GM18508 (cell line): ENCODE data around the gene MAGEF1.

Experiments
- ATAC-seq: cut with Tn5 transposase; IDR thresholded peaks from one replicate; pipeline ENCODE4 v1.9.1; 2021; ENCODE audit warnings: moderate number of reproducible peaks; ENCODE audit not compliant: insufficient read depth, unreplicated experiment

The MAGEF1 gene

DNA sequence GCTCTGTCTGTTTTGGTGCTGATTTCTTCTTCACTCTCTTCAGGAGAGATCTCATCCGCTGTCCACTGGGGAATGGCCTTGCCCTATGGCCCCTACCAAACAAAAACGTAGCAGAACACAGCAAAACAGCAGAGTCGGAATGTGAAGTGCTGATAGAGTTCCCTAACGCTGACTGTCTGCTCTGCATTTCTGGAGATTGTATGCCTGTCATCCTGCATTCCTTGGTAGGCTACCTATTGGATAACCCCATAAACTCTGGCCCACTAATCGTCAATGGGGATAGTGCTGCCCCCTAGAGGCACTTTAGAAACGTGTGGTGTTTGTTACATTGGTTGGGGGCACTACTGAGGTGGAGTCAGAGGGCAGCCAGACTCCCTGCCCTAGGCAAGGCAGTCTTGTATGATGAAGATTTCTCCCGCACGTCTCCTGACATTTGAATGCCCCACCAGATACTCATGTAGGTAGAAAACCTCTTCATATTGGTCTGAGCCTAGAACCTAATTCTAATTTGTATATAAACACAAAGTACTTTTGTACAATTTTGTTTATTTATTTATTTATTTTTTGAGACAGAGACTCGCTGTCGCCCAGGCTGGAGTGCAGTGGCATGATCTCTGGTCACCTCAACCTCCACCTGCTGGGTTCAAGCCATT, 15.6 kb upstream of the MAGEF1 start:
- no peak for ATAC-seq

DNA sequence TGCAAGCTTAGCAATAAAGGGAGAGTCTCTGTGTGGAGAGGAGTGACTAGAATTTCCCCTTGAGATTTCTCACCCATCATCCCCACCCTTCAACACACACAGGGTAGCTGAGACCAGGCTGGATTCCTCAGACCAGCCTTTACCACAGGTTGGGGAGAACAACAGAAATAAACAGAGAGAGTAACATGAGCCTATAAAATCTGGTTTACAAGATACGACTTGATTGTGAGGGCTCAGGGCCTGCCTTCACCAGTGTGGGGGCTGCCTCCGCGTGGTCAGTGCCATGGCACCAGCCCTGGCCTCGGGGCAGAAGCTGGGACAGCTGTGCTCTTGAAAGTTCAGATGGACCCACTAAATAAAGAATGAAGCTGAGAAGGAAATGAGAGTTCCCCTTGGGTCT, 14.6 kb upstream of the MAGEF1 start:
- no peak for ATAC-seq

DNA sequence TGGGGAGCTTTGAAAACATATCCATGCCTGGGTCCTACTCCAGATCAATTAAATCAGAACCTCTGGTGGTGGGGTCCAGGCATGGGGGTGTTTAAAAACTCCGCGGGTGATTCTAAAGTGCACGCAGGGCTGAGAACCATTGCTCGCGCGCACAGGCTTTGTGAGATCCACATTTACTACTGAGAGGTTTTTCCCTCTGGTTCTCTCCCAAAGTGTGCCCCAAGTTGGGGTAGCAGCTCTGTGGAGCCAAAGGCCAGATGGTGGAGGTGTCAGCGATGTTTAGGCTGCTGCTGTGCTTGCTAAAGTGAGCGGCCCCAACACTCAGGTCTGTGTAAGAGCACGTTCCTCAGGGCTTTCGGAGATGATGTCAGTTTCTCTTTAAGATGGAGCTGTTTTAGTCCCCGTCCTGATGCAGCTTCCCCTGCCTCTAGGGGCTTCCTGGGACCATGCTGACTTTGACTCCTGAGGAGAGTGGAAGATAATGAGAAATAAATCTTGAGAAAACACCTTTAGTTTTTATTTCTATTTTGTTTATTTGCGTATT, 13.4 kb upstream of the MAGEF1 start:
- ATAC-seq, result no peak

DNA sequence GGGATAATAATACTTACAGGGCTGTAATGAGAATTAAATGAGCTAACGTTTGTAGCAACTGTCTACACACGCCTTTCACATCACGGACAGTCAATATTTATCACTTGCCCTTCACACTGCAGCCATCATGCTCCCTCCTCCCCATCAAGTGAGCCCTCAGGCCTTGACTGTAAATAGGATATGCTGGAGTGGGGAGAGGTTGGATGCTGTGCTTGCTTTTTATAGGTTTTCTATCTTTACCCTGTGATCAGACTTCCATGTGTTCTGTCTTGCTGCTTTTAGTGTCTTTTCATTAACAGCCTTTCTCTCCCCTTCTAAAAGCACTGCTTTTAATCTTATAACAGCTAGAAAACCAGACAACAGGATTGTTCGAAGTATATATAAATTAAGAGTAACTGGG, 12.8 kb upstream of the MAGEF1 start:
- no peak for ATAC-seq

DNA sequence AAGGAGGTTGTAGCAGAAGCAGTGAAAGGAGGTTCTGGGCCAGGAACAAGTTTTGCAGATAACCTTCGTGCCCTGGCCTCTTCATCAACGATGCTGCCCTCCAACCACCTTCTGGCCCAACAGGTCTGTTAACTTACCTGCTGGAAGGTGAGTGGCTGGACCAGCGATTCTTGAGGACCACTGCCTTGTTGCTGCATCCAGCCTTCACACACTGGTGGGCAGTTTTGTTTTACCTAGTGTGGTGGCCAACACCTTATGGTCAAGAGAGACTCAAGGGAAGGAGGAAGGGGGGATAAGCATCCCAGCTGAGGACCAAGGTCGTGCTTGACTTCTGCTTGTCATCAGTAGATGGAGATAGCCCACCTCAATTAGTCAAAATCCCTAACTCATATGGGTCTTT, 7.8 kb upstream of the MAGEF1 start:
- no peak for ATAC-seq

DNA sequence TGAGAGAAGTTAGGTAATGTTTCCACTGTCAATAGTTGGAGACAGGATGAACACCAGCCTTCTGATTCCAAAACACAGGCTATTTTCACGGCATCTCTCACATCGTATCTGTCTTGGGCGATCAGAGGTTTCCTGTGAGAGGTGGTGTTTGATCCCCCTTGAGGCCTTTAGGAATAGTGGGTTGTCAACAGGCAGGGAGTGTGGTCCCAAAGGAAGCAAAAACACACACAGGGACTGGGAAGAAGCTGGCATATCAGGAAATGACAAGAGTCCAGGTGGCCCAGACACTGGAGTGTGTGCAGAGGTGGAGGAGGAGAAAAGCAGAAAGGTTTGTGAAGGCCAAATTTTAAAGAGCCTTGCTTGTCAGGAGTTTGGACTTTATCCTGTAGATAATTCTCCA, 6.6 kb upstream of the MAGEF1 start:
- ATAC-seq, result no peak

DNA sequence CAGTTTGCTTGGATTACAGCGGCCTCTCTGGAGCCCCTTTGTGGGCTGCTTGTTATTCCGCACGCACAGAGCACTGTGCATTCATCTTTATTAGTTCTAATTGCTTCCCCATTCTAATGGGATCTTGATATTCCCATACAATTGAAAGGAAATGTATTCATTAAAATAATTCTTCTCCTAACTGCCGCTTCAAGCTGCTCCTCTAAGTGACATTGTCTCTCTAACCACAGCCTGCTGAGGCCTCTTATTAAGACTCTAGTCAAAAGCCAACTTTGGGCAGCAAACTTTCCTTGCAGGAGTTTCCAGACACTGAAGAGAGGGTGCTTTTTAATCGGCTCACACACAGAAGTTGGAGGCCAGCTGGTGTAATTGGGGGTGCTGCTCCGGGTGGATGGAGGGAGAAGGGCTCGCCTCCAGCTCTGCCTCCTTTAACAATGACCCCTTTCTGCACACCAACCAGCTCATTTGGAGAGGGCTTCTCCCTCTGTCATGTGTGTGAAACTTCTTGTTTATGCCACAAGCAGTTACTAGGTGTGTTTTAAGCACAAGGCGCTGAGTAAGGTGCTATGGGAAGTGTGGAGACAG, 5.6 kb upstream of the MAGEF1 start:
- no peak for ATAC-seq

DNA sequence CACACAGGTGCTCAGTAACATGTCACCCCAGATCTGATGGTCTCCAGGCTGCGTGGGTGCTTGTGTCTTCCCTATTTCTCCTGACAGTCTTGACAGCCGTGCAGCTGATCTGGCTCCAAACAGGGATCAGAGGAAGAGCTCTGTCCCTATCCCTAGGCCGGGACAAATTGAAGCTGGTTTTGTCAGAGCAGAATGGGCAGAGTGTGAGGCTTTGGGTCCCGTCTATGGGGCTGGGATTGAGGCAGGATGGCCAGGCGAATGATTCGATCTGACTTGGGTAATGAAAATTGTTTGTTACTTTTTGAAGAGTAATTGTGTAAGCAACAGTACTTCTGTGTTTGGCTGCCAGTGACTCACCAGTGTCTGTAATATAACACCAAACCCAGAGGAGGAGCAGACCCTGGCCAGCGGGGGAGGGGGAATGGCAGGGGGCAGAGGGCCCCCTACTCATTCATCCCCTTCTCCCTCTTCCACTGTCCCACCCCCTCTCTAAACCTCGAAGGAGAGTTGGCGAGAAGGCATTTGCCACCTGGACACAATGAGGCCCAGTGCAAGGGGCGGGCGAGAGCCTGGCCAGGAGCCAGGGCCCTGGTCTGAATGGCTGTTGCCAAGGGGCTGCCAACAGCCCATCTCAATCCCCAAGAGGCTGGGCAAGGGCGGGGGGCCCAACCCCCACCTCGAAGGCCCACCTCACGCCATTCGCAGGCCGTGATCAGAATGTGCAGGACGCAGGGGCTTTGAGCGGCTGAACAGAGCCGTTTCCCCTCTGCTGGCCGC, 4.9 kb upstream of the MAGEF1 start:
- ATAC-seq, result no peak

DNA sequence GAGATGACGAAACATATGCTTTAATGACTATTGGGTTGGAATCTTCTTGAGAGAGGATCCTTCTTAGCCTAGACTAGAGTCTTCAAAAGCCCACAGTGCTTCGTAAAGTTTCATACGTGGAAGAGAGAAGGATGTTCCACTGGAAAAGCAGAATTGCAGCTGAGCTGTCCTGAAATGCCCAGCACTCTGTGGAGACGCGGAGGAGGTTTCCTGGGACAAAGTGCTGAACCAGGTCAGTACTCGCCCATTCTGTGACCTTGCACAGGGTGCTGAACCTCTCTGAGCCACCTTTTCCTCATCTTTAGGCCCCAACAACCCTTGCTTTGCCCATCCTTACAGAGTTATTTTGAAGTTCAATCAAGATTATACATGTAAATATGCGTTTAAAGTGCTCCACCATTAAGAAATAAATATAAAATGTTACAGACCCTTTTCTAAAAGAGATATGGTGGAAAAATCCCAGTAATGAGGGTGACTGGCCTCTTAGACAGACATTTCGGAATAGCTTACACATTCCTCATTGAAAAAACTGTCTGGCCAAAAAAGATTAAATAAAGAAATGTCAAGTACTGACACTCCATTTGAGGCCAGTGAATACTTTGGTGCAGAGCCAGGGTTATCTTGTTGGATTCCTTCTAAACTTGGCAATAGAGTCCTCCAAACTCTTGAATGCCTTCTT, 4.2 kb upstream of the MAGEF1 start:
- ATAC-seq, result no peak

DNA sequence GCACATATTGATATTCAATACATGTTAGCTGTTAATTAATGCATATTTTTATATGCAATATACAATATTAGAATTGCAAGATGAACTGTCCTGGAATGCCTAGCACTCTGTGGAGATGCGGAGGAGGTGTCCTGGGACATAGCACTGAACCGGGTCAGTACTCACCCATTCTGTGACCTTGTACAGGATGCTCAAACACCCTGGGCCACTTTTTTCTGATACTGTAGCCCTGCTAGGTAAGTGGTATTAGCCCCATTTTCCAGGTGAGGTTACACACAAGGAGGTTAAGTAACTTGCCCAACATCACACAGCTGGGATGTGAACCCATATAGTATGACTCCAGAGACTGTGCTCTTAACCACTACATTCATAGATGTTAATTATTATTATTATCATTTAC, 1.7 kb upstream of the MAGEF1 start:
- ATAC-seq, result no peak

DNA sequence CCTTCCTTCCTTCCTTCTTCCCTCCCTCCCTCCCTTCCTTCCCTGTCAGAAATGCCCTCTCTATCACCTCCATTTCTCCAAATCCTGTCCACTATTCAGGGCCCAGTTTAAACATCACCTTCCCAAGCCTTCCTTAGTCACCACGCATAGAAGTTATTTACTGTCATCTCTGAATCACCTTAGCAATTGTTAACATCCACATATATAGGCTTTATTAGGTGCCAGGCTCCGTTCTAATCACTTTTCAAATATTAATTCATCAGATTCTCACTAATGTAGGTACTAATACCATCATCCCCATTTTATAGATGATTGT, 1.1 kb upstream of the MAGEF1 start:
- no peak for ATAC-seq

DNA sequence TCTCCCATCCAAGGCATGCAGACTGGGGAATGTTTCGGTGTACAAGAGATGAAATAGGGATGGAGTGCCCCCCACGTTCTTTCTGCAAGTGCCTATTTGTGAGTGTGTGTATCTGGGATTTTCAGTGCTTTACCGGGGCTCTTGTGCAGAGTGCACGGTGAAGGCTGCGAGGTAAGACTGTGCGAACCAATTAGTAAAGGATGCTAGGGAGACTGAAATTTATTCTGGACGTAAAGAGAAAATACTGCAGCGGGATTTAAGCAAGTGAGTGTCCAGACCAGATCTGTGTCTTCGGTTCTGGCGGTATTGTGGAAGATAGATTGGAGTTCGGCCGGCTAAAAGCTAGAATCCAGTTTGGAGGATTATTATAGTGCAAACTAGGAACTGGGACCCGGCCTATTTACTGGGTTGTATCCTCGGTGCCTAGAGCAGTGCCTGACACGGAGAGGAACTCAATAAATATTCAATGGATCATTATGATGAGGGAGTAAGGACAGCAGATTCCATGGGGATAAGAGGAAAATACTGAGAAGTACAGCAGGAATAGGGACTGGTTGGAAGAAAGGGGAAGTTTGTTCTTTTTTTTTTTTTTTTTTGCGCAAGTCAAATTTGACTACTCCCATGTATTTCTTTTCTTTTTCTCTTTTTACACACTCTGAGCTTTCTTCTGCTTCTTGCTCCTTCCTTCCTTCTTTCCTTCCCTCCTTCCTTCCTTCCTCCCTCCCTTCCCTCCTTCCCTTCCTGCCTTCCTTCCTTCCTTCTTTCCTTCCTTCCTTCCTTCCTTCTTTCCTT, 580 bp upstream of the MAGEF1 start:
- ATAC-seq, result no peak

DNA sequence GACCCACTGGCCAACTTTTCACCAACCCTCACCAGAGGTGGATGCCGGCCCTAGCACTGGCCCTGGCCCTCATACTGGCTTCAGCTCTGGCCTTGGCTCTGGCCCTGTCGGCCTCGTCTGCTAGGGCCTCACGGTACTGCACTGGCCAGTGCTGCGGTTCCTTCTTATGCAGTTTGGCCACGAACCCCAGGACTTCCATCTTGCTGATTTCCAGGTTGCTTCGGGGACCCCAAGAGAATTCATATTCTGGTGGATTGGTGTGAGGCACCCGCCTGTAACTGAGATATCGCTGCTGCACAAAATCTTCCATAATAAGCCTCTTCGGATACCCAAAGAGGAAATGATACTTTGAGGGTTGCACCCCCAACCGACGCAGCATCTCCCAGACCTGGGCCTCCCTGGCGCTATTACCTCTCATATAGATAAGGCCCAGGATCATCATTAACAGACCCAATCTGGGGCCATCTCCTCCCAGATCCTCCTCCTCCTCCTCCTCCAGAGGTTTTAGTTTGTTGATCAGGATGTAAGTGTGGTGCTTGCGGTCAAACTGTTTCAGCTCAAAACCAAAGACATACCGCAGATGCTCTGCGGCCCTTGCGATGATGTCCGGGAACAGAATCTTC, 883 bp downstream of the MAGEF1 start:
- ATAC-seq, result no peak

DNA sequence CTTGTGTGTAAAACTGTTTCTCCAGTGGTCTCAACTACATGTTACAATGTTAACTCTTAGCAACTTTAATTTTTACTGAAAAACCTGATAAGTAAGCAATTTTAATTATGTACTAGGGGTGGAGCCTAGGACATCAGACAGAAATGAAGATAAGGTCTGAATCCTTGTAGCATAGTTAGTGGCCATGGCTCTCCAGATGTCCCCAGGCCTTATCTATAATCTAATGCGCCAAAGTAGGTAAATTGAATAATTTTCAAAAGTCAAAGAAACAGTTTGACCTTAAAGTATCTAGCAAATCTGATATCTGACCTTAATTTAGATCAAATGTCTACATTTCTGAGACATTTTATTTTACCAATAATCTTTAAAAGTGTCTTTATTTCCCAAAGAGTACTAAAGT, 8.2 kb downstream of the MAGEF1 start:
- ATAC-seq, result no peak

DNA sequence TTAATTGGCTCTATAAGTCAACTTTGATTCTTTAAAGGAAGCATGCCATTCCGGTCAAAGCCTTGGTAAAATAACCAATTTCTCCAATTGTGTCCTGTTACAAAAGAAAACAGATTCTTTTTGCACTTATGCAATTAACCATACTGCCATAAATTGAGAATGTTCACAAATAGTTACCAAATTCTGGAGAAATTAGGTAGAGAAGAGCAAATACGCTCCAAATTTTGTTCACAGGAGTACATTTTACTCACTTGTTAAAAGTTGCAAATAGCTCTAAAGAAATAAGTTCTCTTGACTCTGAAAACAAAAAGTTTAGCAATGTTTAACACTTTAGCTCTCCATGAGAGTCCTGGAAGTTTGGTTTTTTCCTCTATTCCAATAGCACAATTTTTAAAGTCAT, 11.1 kb downstream of the MAGEF1 start:
- no peak for ATAC-seq

DNA sequence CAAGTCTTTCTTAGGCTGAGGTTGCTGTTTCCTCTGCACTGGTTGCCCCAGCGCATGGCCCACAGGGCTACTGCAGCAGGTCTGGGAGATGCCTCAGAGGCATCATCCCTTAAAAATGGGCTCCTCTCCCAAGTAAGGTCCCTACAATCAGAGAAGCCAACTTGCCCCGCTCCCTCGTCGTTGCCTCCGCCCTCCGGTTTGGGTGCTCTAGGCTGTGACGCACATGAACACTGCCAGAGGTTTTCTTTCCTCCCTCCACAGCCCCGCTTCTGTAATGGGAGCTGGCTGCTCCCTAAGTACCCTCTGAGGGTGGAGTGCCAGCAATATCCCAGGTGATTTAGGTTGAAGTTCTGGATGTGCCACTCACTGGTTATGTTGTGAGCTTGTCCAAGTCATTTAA, 14.0 kb downstream of the MAGEF1 start:
- ATAC-seq, result no peak

DNA sequence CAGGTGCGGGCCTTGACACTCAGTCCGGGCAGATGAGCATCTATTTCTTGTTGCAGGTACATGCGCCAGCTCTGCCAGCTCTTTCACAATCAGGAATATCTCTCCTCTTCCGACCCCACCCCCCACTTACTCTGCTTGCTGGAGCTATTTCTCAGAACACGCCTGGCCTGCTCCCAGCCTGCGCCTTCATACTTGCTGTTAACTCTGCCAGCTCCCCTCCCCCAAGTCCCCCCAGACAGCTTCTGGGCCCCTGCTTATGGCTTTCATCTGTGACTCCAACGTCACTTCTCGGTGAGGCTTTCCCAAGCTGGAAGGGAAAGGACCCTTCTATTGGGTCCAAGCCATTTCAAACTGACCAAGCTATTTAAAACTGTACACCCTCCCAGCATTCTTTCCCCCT, 15.2 kb downstream of the MAGEF1 start:
- no peak for ATAC-seq

DNA sequence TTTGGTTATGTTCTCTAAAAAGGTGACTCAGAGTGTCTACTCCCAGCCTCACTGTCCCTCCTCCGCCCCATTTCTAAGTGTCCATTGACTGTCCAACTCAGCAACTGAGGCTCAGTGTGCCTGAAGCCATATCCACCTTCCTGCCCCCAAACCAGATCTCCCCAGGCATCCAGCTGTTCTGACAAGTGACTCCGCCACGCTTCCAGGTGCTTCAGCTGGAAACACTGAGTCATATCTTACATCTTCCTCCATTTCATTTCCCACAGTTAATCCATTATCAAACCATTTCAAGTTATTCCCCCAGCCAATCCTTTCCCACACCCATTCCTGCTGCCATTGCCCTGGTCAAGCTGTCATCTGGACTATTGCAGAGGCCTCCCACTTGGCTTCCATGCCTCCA, 17.1 kb downstream of the MAGEF1 start:
- ATAC-seq, result no peak

DNA sequence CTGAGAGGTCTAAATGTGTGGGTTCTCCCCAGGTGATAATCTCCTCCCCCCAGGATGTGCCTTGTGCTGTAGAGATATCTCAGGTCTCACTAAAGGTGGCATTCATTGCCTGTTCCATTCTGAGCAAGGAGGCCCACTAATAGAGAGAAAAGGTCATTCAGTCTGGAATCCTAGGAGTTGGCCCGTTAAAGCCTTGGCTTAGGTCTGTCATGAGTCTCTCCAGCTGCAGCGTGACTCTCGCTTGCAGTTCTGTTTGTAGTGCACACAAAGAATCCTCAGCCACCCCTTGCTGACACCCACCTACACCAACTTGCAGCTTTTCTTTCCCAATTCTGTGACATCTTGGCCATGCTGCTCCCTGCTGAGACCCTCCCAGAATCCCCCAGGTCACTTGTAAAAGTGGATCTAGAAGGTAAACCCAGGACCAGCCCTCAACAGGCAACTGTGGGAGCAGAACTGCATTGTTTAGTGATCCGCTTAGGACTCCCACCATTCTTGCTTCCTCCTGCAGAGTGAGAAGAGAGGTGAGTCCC, 17.7 kb downstream of the MAGEF1 start:
- ATAC-seq, result no peak
